ENCODE results near the gene DOCK3. TPM values are rescaled to one million over a fixed set of nuclear protein-coding genes. Genes with fewer than 3 reads are reported as not detected.

DOCK3 gene
- total and polyA plus RNA-seq, 10 of the 15 experiments (the other 5 are each of a cell fraction or from before 2014, with no cell fraction given), result 0.02 to 0.52 (median 0.04) TPM; not detected in 5

GRCh38 chr3:50985893-50986292, 311.2 kb downstream of the DOCK3 start:
- no peak for FAIRE-seq
- WGBS (ENCODE audit: insufficient coverage, insufficient replicate concordance, low lambda C conversion rate, missing lambda C conversion rate), result 0% methylated on average over 1 of the region's 1 CpG

GRCh38 chr3:50986726-50987125, 312.0 kb downstream of the DOCK3 start:
- no peak overlapping the region for H3K4me2 ChIP-seq (ENCODE audit: control insufficient read depth, insufficient read depth)
- intact Hi-C loops (cut with micrococcal nuclease; ENCODE audit: unreplicated experiment) (no loop called here), in situ Hi-C loops (cut with MboI) (no loop called here)
- no peak overlapping the region for H3K27ac ChIP-seq (ENCODE audit: control insufficient read depth, insufficient read depth)
- ChIA-PET POLR2A (no interaction called here), CTCF (no interaction called here), SMC1A (ENCODE audit: uncharacterized antibody, unreplicated experiment) (no interaction called here), RAD21 (ENCODE audit: unreplicated experiment) (no interaction called here)
- H2AFZ ChIP-seq (ENCODE audit: control insufficient read depth, low read depth, low read length), result no peak overlapping the region
- H3K79me2 ChIP-seq (ENCODE audit: control insufficient read depth, insufficient read depth, low read length), result no peaks in the 10 kb centered on the region
- ATAC-seq (no peak), FAIRE-seq (no peak), DNase-seq (ENCODE audit: low read depth, low spot score) (no peak)
- H3K27me3 ChIP-seq (replicated peaks in 1 of 2; ENCODE audit: control insufficient read depth in 2 of 2, insufficient read depth in 2 of 2, low read length in 1 of 2), result no peaks in the 10 kb centered on the region
- 2% methylated on average over 2 of the region's 2 CpGs for WGBS (ENCODE audit: insufficient coverage, insufficient replicate concordance, low lambda C conversion rate, missing lambda C conversion rate)
- no peaks in the 10 kb centered on the region for H3K36me3 ChIP-seq (ENCODE audit: control insufficient read depth in 2 of 2, insufficient read depth in 2 of 2, low read length in 1 of 2)
- TF ChIP-seq ATF2 (IDR thresholded peaks at IDR 0.05; ENCODE audit: low read length), result no peak
- no peak overlapping the region for H3K4me3 ChIP-seq
- no peaks in the 10 kb centered on the region for H3K4me1 ChIP-seq (ENCODE audit: control insufficient read depth, insufficient read depth, low read length)
- H4K20me1 ChIP-seq (ENCODE audit: control insufficient read depth, insufficient read depth), result no peaks in the 10 kb centered on the region
- H3K9me3 ChIP-seq (replicated peaks; ENCODE audit: control insufficient read depth, insufficient read depth, low read length), result no peaks in the 10 kb centered on the region; the same call in 2 of the 3 replicates
- no TSS peak for BruUV-seq (replicated peaks)
- H3K9ac ChIP-seq (ENCODE audit: control insufficient read depth, insufficient read depth, low read length), result no peak overlapping the region

More at GRCh38 chr3:50985893-50986292, 311.2 kb downstream of the DOCK3 start:
- no peak overlapping the region for H3K9ac ChIP-seq (ENCODE audit: control insufficient read depth, insufficient read depth, low read length)
- H3K4me3 ChIP-seq, result no peak overlapping the region
- intact Hi-C loops (cut with micrococcal nuclease; ENCODE audit: unreplicated experiment) (no loop called here), in situ Hi-C loops (cut with MboI) (no loop called here)
- H3K9me3 ChIP-seq (replicated peaks; ENCODE audit: control insufficient read depth, insufficient read depth, low read length), result no peaks in the 10 kb centered on the region; the same call in 2 of the 3 replicates
- ChIA-PET RAD21 (ENCODE audit: unreplicated experiment) (no interaction called here), SMC1A (ENCODE audit: uncharacterized antibody, unreplicated experiment) (no interaction called here), POLR2A (no interaction called here), CTCF (no interaction called here)
- no peak overlapping the region for H2AFZ ChIP-seq (ENCODE audit: control insufficient read depth, low read depth, low read length)
- DNase-seq (ENCODE audit: low read depth, low spot score) (no peak), ATAC-seq (no peak)
- H3K27ac ChIP-seq (ENCODE audit: control insufficient read depth, insufficient read depth), result no peak overlapping the region
- no peaks in the 10 kb centered on the region for H3K36me3 ChIP-seq (ENCODE audit: control insufficient read depth in 2 of 2, insufficient read depth in 2 of 2, low read length in 1 of 2)
- H3K4me1 ChIP-seq (ENCODE audit: control insufficient read depth, insufficient read depth, low read length), result no peaks in the 10 kb centered on the region
- BruUV-seq (replicated peaks), result no TSS peak
- H3K79me2 ChIP-seq (ENCODE audit: control insufficient read depth, insufficient read depth, low read length), result no peaks in the 10 kb centered on the region
- H4K20me1 ChIP-seq (ENCODE audit: control insufficient read depth, insufficient read depth), result no peaks in the 10 kb centered on the region
- no peak overlapping the region for H3K4me2 ChIP-seq (ENCODE audit: control insufficient read depth, insufficient read depth)
- TF ChIP-seq TCF3 (IDR thresholded peaks at IDR 0.05; ENCODE audit: borderline replicate concordance, insufficient read depth, low read depth, low read length) (no peak), RAD51 (IDR thresholded peaks at IDR 0.05) (no peak), RAD21 (IDR thresholded peaks at IDR 0.05; ENCODE audit: insufficient read depth, low read depth, low read length) (no peak)
- H3K27me3 ChIP-seq (replicated peaks in 1 of 2; ENCODE audit: control insufficient read depth in 2 of 2, insufficient read depth in 2 of 2, low read length in 1 of 2), result no peaks in the 10 kb centered on the region
